ENCODE results near the gene MON1A.

The MON1A gene

GRCh38 chr3:49911611-49912010 is 18.0 kb downstream of the MON1A start:
- H3K4me3 ChIP-seq (ENCODE audit: low read length), result no peak overlapping the region
- no peaks in the 10 kb centered on the region for H4K20me1 ChIP-seq (ENCODE audit: insufficient read depth, low read length)
- H3K27ac ChIP-seq (ENCODE audit: low read length), result no peak overlapping the region
- no peak overlapping the region for H3K4me2 ChIP-seq (ENCODE audit: low read depth, low read length)
- no peak for DNase-seq
- TF ChIP-seq EZH2 (optimal IDR thresholded peaks at IDR 0.05; ENCODE audit: low read depth, low read length), result no peak
- TF ChIP-seq CTCF (IDR thresholded peaks at IDR 0.05; ENCODE audit: low read length), result no peak
- no peak for TF ChIP-seq EZH2phosphoT487 (IDR thresholded peaks at IDR 0.05; ENCODE audit: low read length)
- peaks cover under 1% of the 10 kb centered on the region; the same call in 1 of the 2 replicates for H3K4me1 ChIP-seq (ENCODE audit: low read length)
- H3K9ac ChIP-seq (ENCODE audit: low read length), result no peak overlapping the region
- H2AFZ ChIP-seq (ENCODE audit: low read length), result no peak overlapping the region
- no peaks in the 10 kb centered on the region; the same call in 1 of the 2 replicates for H3K79me2 ChIP-seq (ENCODE audit: low read length)
- no peaks in the 10 kb centered on the region for H3K36me3 ChIP-seq (replicated peaks; ENCODE audit: insufficient read depth, low read length)
- H3K9me2 ChIP-seq (replicated peaks; ENCODE audit: insufficient read depth, low read length), result no peaks in the 10 kb centered on the region
- no peaks in the 10 kb centered on the region for H3F3A ChIP-seq (ENCODE audit: insufficient read depth, low read length)
- no peaks in the 10 kb centered on the region for H3K27me3 ChIP-seq (replicated peaks; ENCODE audit: insufficient read depth, low read length)
- H3K9me3 ChIP-seq (replicated peaks; ENCODE audit: insufficient read depth, low read length), result no peaks in the 10 kb centered on the region

GRCh38 chr3:49911124-49911420 is 18.5 kb downstream of the MON1A start:
- no peaks in the 10 kb centered on the region for H4K20me1 ChIP-seq (ENCODE audit: insufficient read depth, low read length)
- no peaks in the 10 kb centered on the region for H3K79me2 ChIP-seq (ENCODE audit: low read length)
- no peak overlapping the region for H3K4me2 ChIP-seq (ENCODE audit: low read depth, low read length)
- no peak overlapping the region for H3K27ac ChIP-seq (ENCODE audit: low read length)
- no peaks in the 10 kb centered on the region for H3F3A ChIP-seq (ENCODE audit: insufficient read depth, low read length)
- no peaks in the 10 kb centered on the region for H3K36me3 ChIP-seq (replicated peaks; ENCODE audit: insufficient read depth, low read length)
- no peak for DNase-seq
- H3K9ac ChIP-seq (ENCODE audit: low read length), result no peak overlapping the region
- H3K9me3 ChIP-seq (replicated peaks; ENCODE audit: insufficient read depth, low read length), result no peaks in the 10 kb centered on the region
- H3K9me2 ChIP-seq (replicated peaks; ENCODE audit: insufficient read depth, low read length), result no peaks in the 10 kb centered on the region
- TF ChIP-seq CTCF (IDR thresholded peaks at IDR 0.05; ENCODE audit: low read length), result no peak
- no peak for TF ChIP-seq EZH2 (optimal IDR thresholded peaks at IDR 0.05; ENCODE audit: low read depth, low read length)
- no peak for TF ChIP-seq EZH2phosphoT487 (IDR thresholded peaks at IDR 0.05; ENCODE audit: low read length)
- H2AFZ ChIP-seq (ENCODE audit: low read length), result no peak overlapping the region
- H3K4me3 ChIP-seq (ENCODE audit: low read length), result no peak overlapping the region
- peaks cover 6% of the 10 kb centered on the region for H3K4me1 ChIP-seq (ENCODE audit: low read length)
- H3K27me3 ChIP-seq (replicated peaks; ENCODE audit: insufficient read depth, low read length), result no peaks in the 10 kb centered on the region

DNA sequence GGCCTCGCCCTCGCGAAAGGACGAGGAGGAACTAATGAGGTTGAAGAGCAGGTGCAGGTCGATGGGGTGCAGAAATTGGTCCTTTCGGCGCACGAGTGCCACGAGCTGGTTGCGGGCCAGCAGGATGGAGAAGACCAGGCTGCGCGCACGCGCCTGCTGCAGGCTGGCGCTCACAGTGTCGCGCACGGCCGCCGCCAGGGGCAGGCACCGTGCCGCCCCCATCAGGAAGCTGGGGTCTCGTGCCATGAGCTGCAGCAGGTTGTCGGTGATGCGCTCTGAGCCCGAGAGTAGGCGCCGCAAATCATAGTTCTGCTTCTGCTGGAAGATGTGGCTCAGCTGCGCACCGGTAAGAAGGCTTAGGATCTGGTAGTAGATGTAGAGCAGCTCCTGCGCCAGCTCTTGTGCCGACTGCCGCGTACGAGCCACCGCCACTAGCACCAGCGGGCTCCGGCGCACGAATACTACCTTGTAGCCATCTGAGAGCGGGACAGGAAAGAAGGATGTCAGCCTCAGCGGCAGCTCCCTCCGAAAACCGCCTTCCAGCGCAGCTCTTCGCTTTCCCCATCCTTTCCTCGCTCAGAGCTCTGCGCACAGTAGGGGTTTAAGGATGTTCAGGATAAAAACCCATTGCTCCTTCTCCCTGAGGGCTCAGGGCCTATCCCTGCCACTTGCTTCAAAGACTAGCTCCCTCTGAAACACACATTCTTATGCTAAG is 19.0 kb downstream of the MON1A start:
- Histone ChIP-seq H3K79me2 (ENCODE audit: low read length) (no peaks in the 10 kb centered on the region), H3K4me2 (ENCODE audit: low read depth, low read length) (no peak overlapping the region), H3K27me3 (replicated peaks; ENCODE audit: insufficient read depth, low read length) (no peaks in the 10 kb centered on the region), H3K9me2 (replicated peaks; ENCODE audit: insufficient read depth, low read length) (no peaks in the 10 kb centered on the region), H3K36me3 (replicated peaks; ENCODE audit: insufficient read depth, low read length) (no peaks in the 10 kb centered on the region), H4K20me1 (ENCODE audit: insufficient read depth, low read length) (no peaks in the 10 kb centered on the region), H3K9me3 (replicated peaks; ENCODE audit: insufficient read depth, low read length) (no peaks in the 10 kb centered on the region), H3K9ac (ENCODE audit: low read length) (no peak overlapping the region), H3F3A (ENCODE audit: insufficient read depth, low read length) (no peaks in the 10 kb centered on the region), H3K4me3 (ENCODE audit: low read length) (no peak overlapping the region), H2AFZ (ENCODE audit: low read length) (no peak overlapping the region), H3K27ac (ENCODE audit: low read length) (no peak overlapping the region), H3K4me1 (ENCODE audit: low read length) (peaks cover 10% of the 10 kb centered on the region)
- TF ChIP-seq CTCF (IDR thresholded peaks at IDR 0.05; ENCODE audit: low read length) (no peak), EZH2 (optimal IDR thresholded peaks at IDR 0.05; ENCODE audit: low read depth, low read length) (no peak), EZH2phosphoT487 (IDR thresholded peaks at IDR 0.05; ENCODE audit: low read length) (no peak)
- DNase-seq, result no peak
